GM21723 (cell line): Measurements from ENCODE around the gene PSMG1.
A peak's percentile ranks its signal among the peaks of the same experiment; 100 is the strongest.

Source experiments
- ATAC-seq: cut with Tn5 transposase; IDR thresholded peaks from one replicate; pipeline ENCODE4 v1.9.1; 2021; ENCODE audit warnings: mild to moderate bottlenecking, moderate library complexity; ENCODE audit not compliant: unreplicated experiment

The PSMG1 gene

DNA sequence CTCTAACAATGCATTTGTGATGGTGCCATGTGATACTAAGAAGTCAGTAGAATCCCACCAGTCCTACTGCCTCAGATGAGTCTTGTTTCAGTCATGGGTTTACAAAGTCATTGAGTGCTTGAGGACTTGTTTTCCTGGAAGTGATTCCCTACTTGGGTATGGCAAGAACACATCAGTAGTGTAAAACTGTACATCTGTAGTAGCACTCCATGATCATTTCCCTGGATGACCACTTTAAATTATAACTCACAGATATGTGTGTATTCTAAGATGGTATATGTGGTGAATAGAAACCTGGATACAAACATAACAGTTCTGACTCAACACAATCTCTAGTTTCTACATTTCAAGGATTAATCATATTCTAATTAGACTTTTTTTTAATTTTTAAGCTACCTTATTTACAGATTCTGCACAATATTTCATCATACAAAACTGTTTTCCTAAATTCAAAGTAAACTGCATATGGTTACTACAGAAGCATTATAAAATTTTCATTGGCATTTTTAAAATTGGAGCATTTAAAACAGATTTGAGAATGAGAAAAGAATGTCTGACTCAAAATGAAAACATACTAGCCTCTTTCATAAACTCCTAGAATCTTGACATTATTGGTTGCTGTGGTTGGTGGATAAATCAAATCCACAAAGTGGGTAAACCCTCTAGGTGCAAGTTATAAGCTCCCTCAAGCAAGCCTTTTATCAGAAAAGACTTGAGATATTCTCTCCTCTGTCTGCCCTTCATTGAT is 6.8 kb upstream of the PSMG1 start:
- ATAC-seq: no peak

GRCh38 chr21:39188521-39189139 is 5.4 kb upstream of the PSMG1 start:
- no peak for ATAC-seq

DNA sequence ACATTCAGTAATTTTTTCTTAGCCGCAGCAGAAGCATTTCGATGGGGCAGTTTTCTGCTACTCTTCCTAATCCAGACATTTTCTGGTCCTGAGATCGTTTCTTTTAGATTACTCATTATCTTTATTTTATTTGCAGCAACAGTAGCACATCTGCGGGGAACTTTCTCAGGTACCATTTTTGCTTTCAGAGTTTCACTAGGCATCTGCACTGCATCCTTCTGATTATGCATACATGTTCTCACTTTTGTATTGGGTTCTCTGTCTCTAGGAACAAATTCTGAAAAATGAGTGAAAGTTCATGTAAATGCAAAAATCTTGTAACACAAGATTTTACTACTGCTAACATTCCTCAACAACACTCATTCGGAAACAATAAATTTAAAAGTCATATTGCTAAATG is 3.9 kb upstream of the PSMG1 start:
- ATAC-seq: no peak

- ATAC-seq: no peak
These were observed 3.4 kb upstream of the PSMG1 start for GRCh38 chr21:39186676-39187075.

DNA sequence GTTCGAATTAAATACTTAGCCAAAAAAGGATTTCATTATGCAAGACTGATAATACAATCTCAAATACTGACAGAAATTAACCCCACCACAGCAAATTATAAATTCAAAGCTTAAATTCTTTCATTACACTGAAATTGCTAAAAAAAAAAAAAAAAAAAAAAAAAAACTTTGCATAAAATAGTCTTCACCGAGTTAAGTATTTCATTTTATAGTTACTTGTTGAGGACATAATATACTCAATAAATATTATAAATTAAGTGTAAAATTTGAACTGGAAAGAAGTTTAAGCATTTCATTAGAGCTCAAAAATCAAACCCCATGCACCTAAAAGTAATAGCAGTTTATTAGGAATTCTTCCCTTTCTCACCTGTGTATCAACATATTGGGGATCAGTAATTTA is 1.9 kb upstream of the PSMG1 start:
- no peak for ATAC-seq

GRCh38 chr21:39184050-39184980 is 1.1 kb upstream of the PSMG1 start:
- ATAC-seq: no peak

DNA sequence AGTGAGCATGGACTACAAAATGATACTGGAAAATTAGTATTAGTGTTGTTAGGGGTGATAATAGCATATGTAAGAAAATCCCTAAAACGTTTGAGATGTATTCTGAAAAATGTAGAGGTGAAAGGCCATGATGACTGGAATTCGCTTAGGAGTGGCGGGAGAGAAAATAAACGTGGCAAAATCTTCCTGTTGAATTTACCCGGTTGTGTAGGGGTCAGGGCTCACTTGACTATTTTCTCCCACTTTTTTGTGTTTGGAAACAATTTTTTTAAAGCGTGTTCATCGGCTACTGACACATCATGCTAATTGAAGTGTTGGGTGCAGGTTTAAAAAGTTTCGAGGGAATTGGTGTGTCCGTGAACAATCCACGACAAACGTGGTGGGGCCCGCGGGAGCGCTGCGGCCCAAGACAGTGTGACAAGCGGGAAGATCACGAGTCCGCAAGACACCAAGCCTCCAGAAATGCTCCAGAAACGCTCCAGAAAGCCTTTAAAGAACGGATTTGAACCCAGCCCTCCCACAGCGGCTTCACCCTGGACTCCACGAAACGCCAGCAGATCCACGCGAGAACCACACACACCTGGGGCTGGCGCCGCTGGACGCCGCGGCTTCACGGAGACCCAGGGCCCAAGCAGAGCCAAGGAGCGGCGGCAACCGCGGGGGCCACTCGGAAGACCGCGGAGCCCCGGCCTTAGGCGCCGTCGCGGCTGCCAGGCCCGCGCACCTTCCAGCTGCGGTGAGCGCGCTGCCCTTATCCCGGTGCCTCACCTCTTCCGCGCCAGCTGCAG is 573 bp downstream of the PSMG1 start:
- peak; percentile 39 for ATAC-seq

- ATAC-seq: no peak
These were observed 1.2 kb downstream of the PSMG1 start for GRCh38 chr21:39182016-39182415.

DNA sequence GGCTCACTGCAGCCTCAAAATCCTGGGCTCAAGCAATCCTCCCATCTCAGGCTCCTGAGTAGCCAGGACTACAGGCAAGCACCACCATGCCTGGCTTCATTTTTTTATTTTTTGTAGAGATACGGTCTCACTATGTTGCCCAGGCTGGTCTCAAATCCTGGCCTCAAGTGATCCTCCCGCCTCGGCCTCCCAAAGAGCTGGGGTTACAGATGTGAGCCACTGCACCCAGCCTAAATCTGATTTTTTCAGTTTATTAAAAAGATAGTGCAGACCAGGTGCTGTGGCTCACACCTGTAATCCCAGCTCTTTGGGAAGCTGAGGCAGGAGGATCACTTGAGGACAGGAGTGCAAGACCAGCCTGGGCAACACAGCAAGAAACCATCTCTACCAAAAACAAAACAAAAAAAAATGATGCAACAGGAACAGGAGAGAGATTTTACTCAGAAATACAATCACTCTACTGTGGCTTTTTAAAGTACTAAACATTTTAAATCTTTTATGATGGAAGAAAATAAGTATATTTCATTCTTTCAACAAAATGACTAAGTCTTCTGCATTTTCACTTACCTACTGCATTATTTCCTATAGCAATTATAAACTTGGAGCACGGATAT is 1.9 kb downstream of the PSMG1 start:
- no peak for ATAC-seq

DNA sequence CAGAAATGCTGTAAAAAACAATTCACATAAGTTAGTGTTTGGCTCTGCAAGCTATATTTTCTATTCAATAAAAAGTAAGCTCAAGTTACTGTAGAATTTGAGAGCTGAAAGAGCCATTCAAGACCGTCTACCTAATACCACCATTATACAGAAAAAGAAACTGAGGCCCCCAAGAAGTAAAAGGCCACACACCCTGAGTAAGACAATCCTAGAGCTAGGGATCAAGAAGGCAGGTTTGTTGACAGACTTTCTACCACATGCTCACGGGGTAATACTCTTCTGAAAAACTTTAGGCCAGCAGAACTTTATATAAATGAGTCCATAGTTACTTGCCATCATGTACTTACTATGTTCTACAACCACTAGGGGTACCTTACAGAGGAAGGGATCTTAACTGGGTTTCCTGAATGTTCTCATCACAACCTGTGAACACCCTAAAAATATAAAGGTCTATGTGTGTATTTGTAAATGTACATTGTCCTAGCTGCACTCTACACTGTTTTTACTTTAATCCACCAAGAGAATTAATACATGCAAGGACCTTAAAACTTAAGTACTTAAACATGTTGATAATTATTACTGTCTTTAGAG is 2.7 kb downstream of the PSMG1 start:
- ATAC-seq: no peak

GRCh38 chr21:39178421-39178820 is 4.8 kb downstream of the PSMG1 start:
- ATAC-seq: no peak

DNA sequence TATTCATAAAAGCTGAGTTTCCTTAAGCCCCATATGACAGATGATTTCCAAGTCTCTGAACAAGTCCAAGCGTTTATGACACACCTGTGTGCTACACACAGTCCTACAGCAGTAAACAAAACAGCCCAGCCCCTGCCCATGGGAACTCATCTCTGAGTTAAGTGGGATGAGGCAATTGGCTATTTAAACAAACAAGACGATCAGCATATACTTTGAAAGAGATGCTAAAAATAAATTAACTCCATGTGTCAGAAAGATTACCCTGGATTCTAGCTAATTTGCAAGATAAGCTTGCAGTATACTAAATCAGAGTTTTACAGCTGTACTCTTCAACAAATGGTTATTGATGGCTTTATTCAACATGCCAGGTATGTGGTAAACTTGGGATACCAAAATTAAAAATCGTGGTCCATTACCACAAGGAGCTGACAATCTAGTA is 7.0 kb downstream of the PSMG1 start:
- no peak for ATAC-seq

GRCh38 chr21:39175665-39176064 is 7.6 kb downstream of the PSMG1 start:
- ATAC-seq: no peak

- ATAC-seq: no peak
These were observed 8.1 kb downstream of the PSMG1 start for GRCh38 chr21:39175154-39175553.

- no peak for ATAC-seq
These were observed 9.3 kb downstream of the PSMG1 start for GRCh38 chr21:39173716-39174680.

GRCh38 chr21:39169906-39170305 is 13.3 kb downstream of the PSMG1 start:
- no peak for ATAC-seq

DNA sequence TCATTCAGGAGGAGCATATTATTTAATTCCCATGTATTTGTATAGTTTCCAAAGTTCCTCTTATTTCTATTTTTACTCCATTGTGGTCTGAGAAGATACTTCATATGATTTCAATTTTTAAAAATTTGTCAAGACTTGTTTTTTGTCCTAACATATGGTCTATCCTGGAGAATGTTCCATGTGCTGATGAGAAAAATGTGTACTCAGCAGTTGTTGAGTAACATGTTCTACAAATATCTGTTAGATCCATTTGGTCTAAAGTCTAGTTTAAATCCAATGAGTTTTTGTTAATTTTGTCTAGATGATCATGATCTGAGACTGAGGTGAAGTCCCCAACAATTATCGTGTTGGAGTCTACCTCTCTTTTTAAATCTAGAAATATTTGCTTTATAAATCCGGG is 14.5 kb downstream of the PSMG1 start:
- ATAC-seq: no peak

DNA sequence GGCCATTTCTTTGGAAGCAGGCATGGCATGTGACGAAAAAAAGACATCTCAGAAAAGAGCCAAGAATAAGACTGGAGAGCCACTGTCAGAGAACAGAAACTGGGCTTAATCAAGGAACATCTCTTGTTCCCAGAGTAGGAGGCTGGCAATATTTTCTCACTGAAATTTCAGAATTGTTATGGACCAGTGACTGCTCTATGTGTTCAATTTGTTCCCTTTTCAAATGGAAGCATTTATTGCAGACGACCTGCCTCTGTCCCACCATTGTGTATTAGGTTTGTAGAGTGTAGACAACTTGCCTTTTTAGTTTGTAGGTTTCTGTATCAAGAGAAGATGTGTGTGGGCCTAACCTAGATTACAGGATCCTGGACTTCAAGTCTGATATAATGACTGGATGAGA is 18.7 kb downstream of the PSMG1 start:
- ATAC-seq: no peak

- no peak for ATAC-seq
These were observed 22.2 kb downstream of the PSMG1 start for GRCh38 chr21:39161064-39161463.
